DOHH2 (cell line): Measurements from ENCODE around the gene COX14.

ENCODE experiments used
- EZH2phosphoT487 ChIP-seq: fragments of 200-600 bp; sonication (generic); IDR thresholded peaks from 2 replicates; pipeline ENCODE4 v1.6.1; 2017; ENCODE audit warnings: borderline replicate concordance, mild to moderate bottlenecking, antibody characterized with exemption, low read length, moderate library complexity, mixed read lengths
- TF ChIP-seq, protein P1 (sequence below): fragments of 200-600 bp; sonication (generic); IDR thresholded peaks from one replicate; pipeline ENCODE4 v1.5.1; 2014; ENCODE audit warnings: antibody characterized with exemption, mild to moderate bottlenecking, low read depth, low read length; ENCODE audit not compliant: poor library complexity, severe bottlenecking

DNA sequence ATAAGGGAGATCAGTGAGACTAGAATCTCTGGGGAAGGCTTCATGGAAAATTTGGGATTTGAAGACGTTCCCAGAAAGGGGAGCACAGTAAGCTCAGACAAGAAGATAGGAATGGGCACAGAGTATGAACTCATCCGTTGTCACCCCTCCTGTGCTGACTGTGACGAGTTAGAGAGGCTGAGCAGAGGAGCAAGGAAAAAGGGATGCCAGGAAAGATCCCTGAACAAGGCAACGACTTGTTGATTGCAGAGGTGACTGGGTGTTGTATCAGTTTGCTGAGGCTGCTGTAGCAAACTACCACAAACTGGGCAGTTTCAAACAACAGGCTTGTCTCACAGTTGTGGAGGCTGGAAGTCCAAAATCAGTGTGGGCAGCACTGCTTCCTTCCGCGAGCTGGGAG lies 14.1 kb upstream of the COX14 start:
- TF ChIP-seq, protein P1, sequence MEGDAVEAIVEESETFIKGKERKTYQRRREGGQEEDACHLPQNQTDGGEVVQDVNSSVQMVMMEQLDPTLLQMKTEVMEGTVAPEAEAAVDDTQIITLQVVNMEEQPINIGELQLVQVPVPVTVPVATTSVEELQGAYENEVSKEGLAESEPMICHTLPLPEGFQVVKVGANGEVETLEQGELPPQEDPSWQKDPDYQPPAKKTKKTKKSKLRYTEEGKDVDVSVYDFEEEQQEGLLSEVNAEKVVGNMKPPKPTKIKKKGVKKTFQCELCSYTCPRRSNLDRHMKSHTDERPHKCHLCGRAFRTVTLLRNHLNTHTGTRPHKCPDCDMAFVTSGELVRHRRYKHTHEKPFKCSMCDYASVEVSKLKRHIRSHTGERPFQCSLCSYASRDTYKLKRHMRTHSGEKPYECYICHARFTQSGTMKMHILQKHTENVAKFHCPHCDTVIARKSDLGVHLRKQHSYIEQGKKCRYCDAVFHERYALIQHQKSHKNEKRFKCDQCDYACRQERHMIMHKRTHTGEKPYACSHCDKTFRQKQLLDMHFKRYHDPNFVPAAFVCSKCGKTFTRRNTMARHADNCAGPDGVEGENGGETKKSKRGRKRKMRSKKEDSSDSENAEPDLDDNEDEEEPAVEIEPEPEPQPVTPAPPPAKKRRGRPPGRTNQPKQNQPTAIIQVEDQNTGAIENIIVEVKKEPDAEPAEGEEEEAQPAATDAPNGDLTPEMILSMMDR: no peak
- no peak for TF ChIP-seq EZH2phosphoT487
